Osteoblast (primary cell): ENCODE data around the gene CACNA1H. TPM values are rescaled to one million over a fixed set of nuclear protein-coding genes. Genes with fewer than 3 reads are reported as not detected.
A peak's percentile ranks its signal among the peaks of the same experiment; 100 is the strongest.

ENCODE experiments used
- DNase-seq: peaks from one replicate; pipeline ENCODE4 v3.0.0; 2011; ENCODE audit warnings: low spot score, mixed read lengths; ENCODE audit not compliant: insufficient read length; ENCODE audit errors: missing footprints
- H2AFZ ChIP-seq: 2 replicates; pipeline ENCODE4 v1.6.0; 2011; ENCODE audit warnings: mild to moderate bottlenecking, low read length
- H3K27ac ChIP-seq: 2 replicates; pipeline ENCODE4 v1.5.1; 2011; ENCODE audit warnings: mild to moderate bottlenecking, low read depth, low read length, moderate library complexity
- H3K27me3 ChIP-seq: 2 replicates; pipeline ENCODE4 v1.6.0; 2012; ENCODE audit warnings: mild to moderate bottlenecking, control low read depth, inconsistent platforms, low read length, moderate library complexity; ENCODE audit not compliant: insufficient read depth
- H3K36me3 ChIP-seq: 2 replicates; pipeline ENCODE4 v1.5.1; 2011; ENCODE audit warnings: mild to moderate bottlenecking, low read length, control low read depth, moderate library complexity; ENCODE audit not compliant: insufficient read depth
- H3K4me1 ChIP-seq: 2 replicates; pipeline ENCODE4 v1.5.1; 2011; ENCODE audit warnings: mild to moderate bottlenecking, low read length, control low read depth, moderate library complexity; ENCODE audit not compliant: insufficient read depth
- H3K4me2 ChIP-seq: 2 replicates; pipeline ENCODE4 v1.6.0; 2011; ENCODE audit warnings: mild to moderate bottlenecking, low read length; ENCODE audit not compliant: insufficient read depth
- H3K4me3 ChIP-seq: fragments of 200-600 bp; sonication (generic); 3 replicates; pipeline ENCODE4 v1.5.1; 2012; ENCODE audit warnings: mild to moderate bottlenecking, low read length, inconsistent platforms; ENCODE audit not compliant: insufficient read depth
- H3K79me2 ChIP-seq: 2 replicates; pipeline ENCODE4 v1.6.0; 2012; ENCODE audit warnings: mild to moderate bottlenecking, low read length, control low read depth, inconsistent platforms; ENCODE audit not compliant: insufficient read depth
- H3K9me3 ChIP-seq: 2 replicates; pipeline ENCODE4 v1.5.1; 2011; ENCODE audit warnings: low read depth, low read length, control low read depth
- H4K20me1 ChIP-seq: 2 replicates; pipeline ENCODE4 v1.6.0; 2012; ENCODE audit warnings: mild to moderate bottlenecking, low read length, control low read depth; ENCODE audit not compliant: insufficient read depth
- CTCF ChIP-seq: IDR thresholded peaks from 2 replicates; pipeline ENCODE4 v1.5.1; 2011; ENCODE audit warnings: mild to moderate bottlenecking, low read depth, low read length, moderate library complexity; ENCODE audit errors: extremely low read depth
- total RNA-seq: library from RNA; depleted of rRNA; stranded (reverse); fragments of >200 nt; gene quantifications from 2 replicates; pipeline ENCODE4 v1.2.3, GENCODE V29; 2012

The CACNA1H gene
- total RNA-seq, 1 donor: under 0.01 TPM

GRCh38 chr16:1169285-1170075 is 16.6 kb downstream of the CACNA1H start:
- Histone ChIP-seq H3K27me3 (peaks cover 24% of the 10 kb centered on the region), H3K4me1 (no peaks in the 10 kb centered on the region), H3K9me3 (no peaks in the 10 kb centered on the region), H3K79me2 (no peaks in the 10 kb centered on the region), H3K4me3 (no peak overlapping the region), H3K27ac (no peak overlapping the region), H3K4me2 (no peak overlapping the region), H4K20me1 (no peaks in the 10 kb centered on the region), H2AFZ (no peak overlapping the region), H3K36me3 (no peaks in the 10 kb centered on the region)
- DNase-seq: peak; percentile 93
- TF ChIP-seq CTCF: no peak

GRCh38 chr16:1170076-1170418 is 17.1 kb downstream of the CACNA1H start:
- DNase-seq: no peak
- Histone ChIP-seq H4K20me1 (no peaks in the 10 kb centered on the region), H3K79me2 (no peaks in the 10 kb centered on the region), H3K9me3 (no peaks in the 10 kb centered on the region), H3K36me3 (no peaks in the 10 kb centered on the region), H3K27me3 (peaks cover 24% of the 10 kb centered on the region), H3K4me2 (no peak overlapping the region), H3K4me1 (no peaks in the 10 kb centered on the region), H3K4me3 (no peak overlapping the region), H2AFZ (no peak overlapping the region), H3K27ac (no peak overlapping the region)
- TF ChIP-seq CTCF: no peak

GRCh38 chr16:1171001-1171400 is 18.1 kb downstream of the CACNA1H start:
- no peaks in the 10 kb centered on the region for H3K4me1 ChIP-seq
- no peak for DNase-seq
- no peak overlapping the region for H2AFZ ChIP-seq
- no peaks in the 10 kb centered on the region for H3K36me3 ChIP-seq
- H3K79me2 ChIP-seq: no peaks in the 10 kb centered on the region
- no peak overlapping the region for H3K4me2 ChIP-seq
- H3K9me3 ChIP-seq: no peaks in the 10 kb centered on the region
- no peak for TF ChIP-seq CTCF
- no peaks in the 10 kb centered on the region for H4K20me1 ChIP-seq
- H3K4me3 ChIP-seq: no peak overlapping the region
- peaks cover 24% of the 10 kb centered on the region for H3K27me3 ChIP-seq
- H3K27ac ChIP-seq: no peak overlapping the region

GRCh38 chr16:1171854-1172428 is 19.0 kb downstream of the CACNA1H start:
- H3K27ac ChIP-seq: no peak overlapping the region
- no peak overlapping the region for H3K4me3 ChIP-seq
- H3K9me3 ChIP-seq: no peaks in the 10 kb centered on the region
- H3K4me2 ChIP-seq: no peak overlapping the region
- H3K27me3 ChIP-seq: peaks cover 20% of the 10 kb centered on the region
- H4K20me1 ChIP-seq: no peaks in the 10 kb centered on the region
- no peak for DNase-seq
- H2AFZ ChIP-seq: no peak overlapping the region
- H3K4me1 ChIP-seq: no peaks in the 10 kb centered on the region
- H3K36me3 ChIP-seq: no peaks in the 10 kb centered on the region
- no peaks in the 10 kb centered on the region for H3K79me2 ChIP-seq
- TF ChIP-seq CTCF: no peak
